ENCODE measurements around the gene TBC1D22A. TPM values are rescaled to one million over a fixed set of nuclear protein-coding genes. Genes with fewer than 3 reads are reported as not detected.
A peak's percentile ranks its signal among the peaks of the same experiment; 100 is the strongest.

The TBC1D22A gene
- total RNA-seq, 1 donor from 2014 or later = 10.6 TPM

DNA sequence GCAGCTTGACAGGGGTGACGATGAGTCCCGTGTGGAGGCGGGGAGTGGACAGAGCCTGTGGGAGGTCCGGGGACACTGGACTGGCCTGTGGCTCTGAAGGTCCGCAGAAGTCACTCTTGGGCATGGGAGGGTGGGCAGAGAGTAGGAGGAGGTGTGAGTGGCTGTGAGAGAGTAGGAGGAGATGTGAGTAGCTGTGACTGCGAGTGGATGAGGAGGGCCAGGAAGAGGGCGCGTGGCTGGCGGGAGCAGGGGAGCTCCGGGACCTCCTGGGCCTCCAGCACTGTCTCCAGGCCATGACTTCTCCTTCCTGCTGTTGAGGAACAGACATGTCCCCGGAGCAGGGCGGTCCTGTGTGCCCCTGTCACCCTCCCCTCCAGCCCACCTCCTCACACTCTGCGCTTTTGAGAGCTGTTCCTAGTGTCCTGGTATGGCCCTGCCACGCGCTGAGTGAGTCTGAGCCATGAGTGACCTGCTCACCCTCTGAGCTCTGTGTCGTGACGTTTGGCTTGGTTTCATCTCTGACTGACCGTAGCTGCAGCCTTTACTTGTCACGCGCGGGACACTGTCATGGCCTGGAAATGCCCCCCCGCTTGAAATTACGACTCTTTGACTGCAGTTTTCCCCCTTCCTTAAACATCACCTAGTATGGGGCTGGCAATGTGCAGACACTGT lies 391.5 kb downstream of the TBC1D22A start:
- Histone ChIP-seq H3K79me2 (ENCODE audit: low read depth) (no peaks in the 10 kb centered on the region), H3F3A (ENCODE audit: low read depth) (no peaks in the 10 kb centered on the region), H3K4me3 (no peak overlapping the region), H3K4me2 (no peak overlapping the region), H3K36me3 (no peaks in the 10 kb centered on the region), H3K27me3 (no peaks in the 10 kb centered on the region), H3K9ac (no peak overlapping the region), H4K20me1 (ENCODE audit: low read depth) (no peaks in the 10 kb centered on the region), H2AFZ (replicated peaks) (no peak overlapping the region), H3K4me1 (no peaks in the 10 kb centered on the region), H3K9me3 (ENCODE audit: low read depth) (no peaks in the 10 kb centered on the region), H3K27ac (no peak overlapping the region)
- no peaks in the 10 kb centered on the region for H3K36me3 Mint-ChIP-seq
- no peak for TF ChIP-seq EZH2 (IDR thresholded peaks at IDR 0.05)
- TF ChIP-seq EZH2phosphoT487 (IDR thresholded peaks at IDR 0.05) = no peak
- no peak for TF ChIP-seq CTCF (IDR thresholded peaks at IDR 0.05)
- H3K4me3 Mint-ChIP-seq = no peak overlapping the region
- no peaks in the 10 kb centered on the region for H3K9me3 Mint-ChIP-seq
- H3K4me1 Mint-ChIP-seq = peaks cover 6% of the 10 kb centered on the region
- no peak for DNase-seq (ENCODE audit: low spot score)
- H3K27ac Mint-ChIP-seq = no peak overlapping the region
- H3K27me3 Mint-ChIP-seq (ENCODE audit: insufficient read depth, low read depth) = peaks cover 7% of the 10 kb centered on the region

GRCh38 chr22:47154621-47155081 lies 392.2 kb downstream of the TBC1D22A start:
- DNase-seq (ENCODE audit: low spot score) = no peak
- Histone ChIP-seq H3K4me3 (no peak overlapping the region), H3K9ac (no peak overlapping the region), H3K9me3 (ENCODE audit: low read depth) (no peaks in the 10 kb centered on the region), H4K20me1 (ENCODE audit: low read depth) (no peaks in the 10 kb centered on the region), H3K4me1 (no peaks in the 10 kb centered on the region), H2AFZ (replicated peaks) (no peak overlapping the region), H3K79me2 (ENCODE audit: low read depth) (no peaks in the 10 kb centered on the region), H3K4me2 (no peak overlapping the region), H3K27ac (no peak overlapping the region), H3K27me3 (no peaks in the 10 kb centered on the region), H3F3A (ENCODE audit: low read depth) (no peaks in the 10 kb centered on the region), H3K36me3 (no peaks in the 10 kb centered on the region)
- H3K9me3 Mint-ChIP-seq = no peaks in the 10 kb centered on the region
- no peaks in the 10 kb centered on the region for H3K36me3 Mint-ChIP-seq
- H3K27me3 Mint-ChIP-seq (ENCODE audit: insufficient read depth, low read depth) = peaks cover 7% of the 10 kb centered on the region
- no peak for TF ChIP-seq EZH2 (IDR thresholded peaks at IDR 0.05)
- TF ChIP-seq EZH2phosphoT487 (IDR thresholded peaks at IDR 0.05) = no peak
- TF ChIP-seq CTCF (IDR thresholded peaks at IDR 0.05) = no peak
- no peak overlapping the region for H3K4me3 Mint-ChIP-seq
- peak overlapping the region; percentile 60 for H3K27ac Mint-ChIP-seq
- H3K4me1 Mint-ChIP-seq = peaks cover 6% of the 10 kb centered on the region

DNA sequence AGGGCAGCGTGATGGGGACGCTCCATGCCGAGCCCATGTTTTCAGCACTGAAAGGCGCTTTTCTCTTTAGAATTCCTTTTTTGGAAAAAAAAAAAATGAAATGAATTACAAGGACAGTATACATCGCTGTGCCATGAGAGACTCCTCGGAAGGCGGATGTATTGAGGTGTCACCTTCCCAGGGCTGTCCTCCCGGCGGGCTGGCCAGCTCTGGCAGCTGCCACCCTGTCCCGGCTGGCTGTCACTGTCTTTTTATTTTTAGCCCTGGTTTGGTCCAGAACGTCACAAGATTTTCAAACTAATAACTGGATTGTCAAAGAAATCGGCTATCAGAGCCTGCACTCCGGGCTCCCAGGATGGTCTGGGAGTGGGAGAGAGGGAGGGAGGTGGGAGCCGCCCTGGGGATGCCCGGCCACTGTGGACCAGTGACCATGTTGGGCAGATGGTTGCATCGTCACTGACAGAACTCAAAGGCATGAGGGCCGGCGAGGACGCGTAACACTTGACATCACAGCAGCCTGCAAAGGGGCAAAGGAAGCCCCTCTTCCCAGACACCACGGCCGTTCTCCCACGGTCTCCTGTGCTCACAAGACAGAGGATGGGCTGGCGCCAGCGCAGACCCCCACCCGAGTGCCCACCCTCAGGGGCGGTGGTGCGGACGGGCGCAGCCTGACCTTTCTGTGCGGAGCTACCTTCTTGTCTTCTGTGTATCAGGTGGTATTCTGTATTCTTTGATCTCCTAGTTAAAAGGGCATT lies 392.9 kb downstream of the TBC1D22A start:
- Mint-ChIP-seq H3K4me1 (peaks cover 6% of the 10 kb centered on the region), H3K27me3 (ENCODE audit: insufficient read depth, low read depth) (peaks cover 7% of the 10 kb centered on the region), H3K36me3 (no peaks in the 10 kb centered on the region), H3K27ac (peak overlapping the region; percentile 60), H3K4me3 (no peak overlapping the region), H3K9me3 (no peaks in the 10 kb centered on the region)
- Histone ChIP-seq H2AFZ (replicated peaks) (no peak overlapping the region), H3K4me3 (no peak overlapping the region), H3F3A (ENCODE audit: low read depth) (no peaks in the 10 kb centered on the region), H3K9ac (no peak overlapping the region), H3K9me3 (ENCODE audit: low read depth) (no peaks in the 10 kb centered on the region), H3K4me1 (no peaks in the 10 kb centered on the region), H3K27ac (no peak overlapping the region), H3K27me3 (no peaks in the 10 kb centered on the region), H3K36me3 (no peaks in the 10 kb centered on the region), H4K20me1 (ENCODE audit: low read depth) (no peaks in the 10 kb centered on the region), H3K4me2 (no peak overlapping the region), H3K79me2 (ENCODE audit: low read depth) (no peaks in the 10 kb centered on the region)
- TF ChIP-seq EZH2 (IDR thresholded peaks at IDR 0.05) (no peak), CTCF (IDR thresholded peaks at IDR 0.05) (no peak), EZH2phosphoT487 (IDR thresholded peaks at IDR 0.05) (no peak)
- no peak for DNase-seq (ENCODE audit: low spot score)

All from neural progenitor cell (in vitro differentiated cells).